OCI-LY3 (cell line): ENCODE measurements around the gene RSPH6A.
A peak's percentile ranks its signal among the peaks of the same experiment; 100 is the strongest.

Source experiments
- H2AFZ ChIP-seq: fragments of 200-600, 300-600 bp; shearing (Covaris generic); 2 replicates; pipeline ENCODE4 v1.6.0; 2014; ENCODE audit warnings: antibody characterized with exemption, low read depth, low read length
- H3K27ac ChIP-seq: fragments of 200-600, 300-600 bp; sonication (generic); 2 replicates; pipeline ENCODE4 v1.5.1; 2014; ENCODE audit warnings: mild to moderate bottlenecking, low read length, moderate library complexity, mixed read lengths
- H3K27me3 ChIP-seq: fragments of 200-600, 300-600 bp; sonication (generic); 2 replicates; pipeline ENCODE4 v1.6.1; 2014; ENCODE audit warnings: low read depth, low read length, mixed read lengths
- H3K36me3 ChIP-seq: fragments of 200-600, 300-600 bp; sonication (generic); replicated peaks from 2 replicates; pipeline ENCODE3; 2014; ENCODE audit warnings: low read depth, low read length, mixed read lengths
- H3K4me1 ChIP-seq: fragments of 300-600, 200-600 bp; sonication (generic); 2 replicates; pipeline ENCODE4 v1.6.1; 2014; ENCODE audit warnings: low read length, mixed read lengths
- H3K4me2 ChIP-seq: fragments of 200-600, 300-600 bp; sonication (generic); 2 replicates; pipeline ENCODE4 v1.6.1; 2014; ENCODE audit warnings: low read length, mixed read lengths
- H3K4me3 ChIP-seq: fragments of 300-600, 200-600 bp; sonication (generic); 2 replicates; pipeline ENCODE4 v1.5.1; 2014; ENCODE audit warnings: antibody characterized with exemption, mild to moderate bottlenecking, low read length, moderate library complexity
- H3K79me2 ChIP-seq: fragments of 300-600, 200-600 bp; shearing (Covaris generic); 2 replicates; pipeline ENCODE4 v1.6.1; 2014; ENCODE audit warnings: mild to moderate bottlenecking, low read length, mixed read lengths
- H3K9ac ChIP-seq: fragments of 300-600, 200-600 bp; shearing (Covaris generic); 2 replicates; pipeline ENCODE4 v1.6.0; 2014; ENCODE audit warnings: mild to moderate bottlenecking, low read length, moderate library complexity
- H3K9me3 ChIP-seq: fragments of 200-600, 300-600 bp; shearing (Covaris generic); 2 replicates; pipeline ENCODE4 v1.6.1; 2014; ENCODE audit warnings: low read length, mixed read lengths; ENCODE audit not compliant: insufficient read depth
- H4K20me1 ChIP-seq: fragments of 200-600, 300-600 bp; sonication (generic); 2 replicates; pipeline ENCODE4 v1.6.1; 2016; ENCODE audit warnings: low read length, mixed read lengths; ENCODE audit not compliant: insufficient read depth
- CTCF ChIP-seq: fragments of 200-600, 300-600 bp; sonication (generic); IDR thresholded peaks from 2 replicates; pipeline ENCODE4 v1.5.1; 2014; ENCODE audit warnings: antibody characterized with exemption, low read length, low read depth
- EZH2phosphoT487 ChIP-seq: fragments of 200-600 bp; shearing (Covaris generic); IDR thresholded peaks from 2 replicates; pipeline ENCODE4 v1.6.1; 2018; ENCODE audit warnings: antibody characterized with exemption, mixed run types, low read depth

RSPH6A gene

GRCh38 chr19:45805719-45806118 is 9.4 kb downstream of the RSPH6A start:
- Histone ChIP-seq H3K9me3 (no peaks in the 10 kb centered on the region), H3K27ac (no peak overlapping the region), H3K36me3 (no peaks in the 10 kb centered on the region), H3K27me3 (no peaks in the 10 kb centered on the region), H3K4me1 (peaks cover 24% of the 10 kb centered on the region), H3K9ac (no peak overlapping the region), H3K4me3 (no peak overlapping the region), H4K20me1 (no peaks in the 10 kb centered on the region), H2AFZ (no peak overlapping the region), H3K79me2 (no peaks in the 10 kb centered on the region), H3K4me2 (no peak overlapping the region)
- TF ChIP-seq CTCF (no peak), EZH2phosphoT487 (no peak)

- H3K27ac ChIP-seq, result no peak overlapping the region
- no peak overlapping the region for H3K4me2 ChIP-seq
- H4K20me1 ChIP-seq, result no peaks in the 10 kb centered on the region
- no peak overlapping the region for H2AFZ ChIP-seq
- H3K27me3 ChIP-seq, result no peaks in the 10 kb centered on the region; the same call in 1 of the 2 replicates
- H3K9ac ChIP-seq, result no peak overlapping the region
- H3K4me1 ChIP-seq, result peaks cover 24% of the 10 kb centered on the region
- no peak for TF ChIP-seq EZH2phosphoT487
- no peak for TF ChIP-seq CTCF
- no peaks in the 10 kb centered on the region for H3K36me3 ChIP-seq
- no peaks in the 10 kb centered on the region for H3K79me2 ChIP-seq
- no peak overlapping the region for H3K4me3 ChIP-seq
- no peaks in the 10 kb centered on the region for H3K9me3 ChIP-seq
Measured at GRCh38 chr19:45804959-45805230, 10.2 kb downstream of the RSPH6A start.

GRCh38 chr19:45804140-45804958 is 10.8 kb downstream of the RSPH6A start:
- Histone ChIP-seq H3K79me2 (no peaks in the 10 kb centered on the region), H3K27ac (no peak overlapping the region), H4K20me1 (no peaks in the 10 kb centered on the region), H3K4me2 (no peak overlapping the region), H3K9me3 (no peaks in the 10 kb centered on the region), H3K36me3 (no peaks in the 10 kb centered on the region), H3K4me1 (peaks cover 22% of the 10 kb centered on the region), H3K4me3 (no peak overlapping the region), H3K9ac (no peak overlapping the region), H3K27me3 (no peaks in the 10 kb centered on the region; the same call in 1 of the 2 replicates), H2AFZ (no peak overlapping the region)
- TF ChIP-seq EZH2phosphoT487, result no peak

GRCh38 chr19:45801603-45802175 is 13.4 kb downstream of the RSPH6A start:
- H3K4me2 ChIP-seq, result peak overlapping the region; percentile 23; the same call in 1 of the 2 replicates
- no peaks in the 10 kb centered on the region for H3K36me3 ChIP-seq
- H3K27me3 ChIP-seq, result no peaks in the 10 kb centered on the region; the same call in 1 of the 2 replicates
- 0 out of 2 replicates have a peak overlapping the region, but pooled peaks have one; percentile 4 for H2AFZ ChIP-seq
- TF ChIP-seq EZH2phosphoT487 (no peak), CTCF (no peak)
- H3K79me2 ChIP-seq, result no peaks in the 10 kb centered on the region
- H3K4me1 ChIP-seq, result peaks cover 26% of the 10 kb centered on the region
- no peaks in the 10 kb centered on the region for H4K20me1 ChIP-seq
- no peak overlapping the region for H3K4me3 ChIP-seq
- H3K9me3 ChIP-seq, result no peaks in the 10 kb centered on the region
- no peak overlapping the region for H3K27ac ChIP-seq
- no peak overlapping the region for H3K9ac ChIP-seq
